HepG2 (cell line): ENCODE measurements around the gene NRSN2. TPM values are rescaled to one million over a fixed set of nuclear protein-coding genes. Genes with fewer than 3 reads are reported as not detected.
A peak's percentile ranks its signal among the peaks of the same experiment; 100 is the strongest.

Experiments used
- ARID4A ChIP-seq: sonication (generic); formaldehyde crosslinking; IDR thresholded peaks from 2 replicates; pipeline ENCODE4 v1.5.0; 2020; ENCODE audit warnings: mild to moderate bottlenecking, missing genetic modification reagents, borderline replicate concordance
- FOXK1 ChIP-seq: sonication (generic); formaldehyde crosslinking; IDR thresholded peaks from 2 replicates; pipeline ENCODE4 v1.4.0; 2020; ENCODE audit warnings: low read depth, missing genetic modification reagents, borderline replicate concordance
- HMGA1 ChIP-seq: sonication (generic); formaldehyde crosslinking; conservative IDR thresholded peaks from 2 replicates; pipeline ENCODE4 v1.4.0; 2020; ENCODE audit warnings: missing genetic modification reagents
- RNF2 ChIP-seq: fragments of 450-650 bp; conservative IDR thresholded peaks from 2 replicates; pipeline ENCODE4 v1.6.1; 2016; ENCODE audit warnings: low read depth
- SKI ChIP-seq: fragments of 450-650 bp; IDR thresholded peaks from one replicate; pipeline ENCODE4 v1.6.1; 2018; ENCODE audit warnings: mild to moderate bottlenecking; ENCODE audit not compliant: partially characterized antibody
- SYNCRIP ChIP-seq: fragments of 200-400 bp; formaldehyde crosslinking; IDR thresholded peaks from 2 replicates; pipeline ENCODE4 v1.6.1; 2018; ENCODE audit warnings: mild to moderate bottlenecking, low read depth, low read length; ENCODE audit not compliant: insufficient read depth
- THAP11 ChIP-seq: IDR thresholded peaks from 2 replicates; pipeline ENCODE4 v1.6.1; 2016; ENCODE audit warnings: missing biosample characterization, missing genetic modification reagents
- ZFP37 ChIP-seq: sonication (generic); formaldehyde crosslinking; IDR thresholded peaks from 2 replicates; pipeline ENCODE4 v1.4.0; 2020; ENCODE audit warnings: missing genetic modification reagents, borderline replicate concordance
- ZNF160 ChIP-seq: sonication (generic); formaldehyde crosslinking; IDR thresholded peaks from 2 replicates; pipeline ENCODE4 v1.8.0; 2022; ENCODE audit warnings: mild to moderate bottlenecking, inconsistent platforms, missing genetic modification reagents
- ZNF343 ChIP-seq: sonication (generic); formaldehyde crosslinking; IDR thresholded peaks from 2 replicates; pipeline ENCODE4 v1.4.0; 2020; ENCODE audit warnings: mild to moderate bottlenecking, missing genetic modification reagents
- ZNF431 ChIP-seq: sonication (generic); formaldehyde crosslinking; IDR thresholded peaks from 2 replicates; pipeline ENCODE4 v1.9.0; 2022; ENCODE audit warnings: missing genetic modification reagents, low read depth, mild to moderate bottlenecking, borderline replicate concordance
- ZNF546 ChIP-seq: sonication (generic); formaldehyde crosslinking; conservative IDR thresholded peaks from 2 replicates; pipeline ENCODE4 v1.8.1; 2023; ENCODE audit warnings: mild to moderate bottlenecking, missing genetic modification reagents
- ZNF550 ChIP-seq: sonication (generic); formaldehyde crosslinking; IDR thresholded peaks from 2 replicates; pipeline ENCODE4 v1.4.0; 2020; ENCODE audit warnings: mild to moderate bottlenecking, missing genetic modification reagents, borderline replicate concordance
- ZNF619 ChIP-seq: sonication (generic); formaldehyde crosslinking; IDR thresholded peaks from 2 replicates; pipeline ENCODE4 v1.4.0; 2020; ENCODE audit warnings: mild to moderate bottlenecking, missing genetic modification reagents
- ZNF644 ChIP-seq: IDR thresholded peaks from 2 replicates; pipeline ENCODE4 v1.6.1; 2016; ENCODE audit warnings: low read depth
- ZNF777 ChIP-seq: sonication (generic); formaldehyde crosslinking; IDR thresholded peaks from 2 replicates; pipeline ENCODE4 v1.4.0; 2020; ENCODE audit warnings: missing genetic modification reagents
- ZNF788 ChIP-seq: sonication (generic); formaldehyde crosslinking; IDR thresholded peaks from 2 replicates; pipeline ENCODE4 v1.5.0; 2020; ENCODE audit warnings: mild to moderate bottlenecking, missing genetic modification reagents, borderline replicate concordance
- ZSCAN22 ChIP-seq: sonication (generic); formaldehyde crosslinking; IDR thresholded peaks from 2 replicates; pipeline ENCODE4 v1.4.0; 2020; ENCODE audit warnings: mild to moderate bottlenecking, missing genetic modification reagents
- ZZZ3 ChIP-seq: sonication (generic); formaldehyde crosslinking; IDR thresholded peaks from 2 replicates; pipeline ENCODE4 v1.4.0; 2020; ENCODE audit warnings: missing genetic modification reagents, mild to moderate bottlenecking, borderline replicate concordance
- polyA plus RNA-seq, 8 experiments: library from polyadenylated mRNA; depleted of rRNA in 3 of 8; stranded (reverse) in 7 of 8; unstranded in 1 of 8; fragments of >200 nt; fragmentation: Illumina TruSeq in 4 of 8; extraction: Trizol in 4 of 8; gene quantifications; 2 replicates each; pipeline versions ENCODE4 v1.2.1 to v1.2.3, GENCODE V29; 2011 to 2016; ENCODE audit warnings: low read depth in 4 of 8, missing spikeins in 1 of 8, mixed read lengths in 1 of 8; ENCODE audit not compliant: insufficient read depth in 1 of 8
- total RNA-seq, 5 experiments: library from RNA; depleted of rRNA; stranded (reverse); fragments of >200 nt; fragmentation: Illumina TruSeq; extraction: Trizol; gene quantifications; 2 replicates each; pipeline ENCODE4 v1.2.3, GENCODE V29; 2016; ENCODE audit warnings: low read depth in 1 of 5
- TF ChIP-seq, protein P1 (sequence below): sonication (generic); formaldehyde crosslinking; IDR thresholded peaks from 2 replicates; pipeline ENCODE4 v1.5.1; 2020; ENCODE audit warnings: mild to moderate bottlenecking, moderate library complexity, missing genetic modification reagents
- TF ChIP-seq, protein P2 (sequence below): conservative IDR thresholded peaks from 2 replicates; pipeline ENCODE4 v1.6.1; 2018; ENCODE audit warnings: missing genetic modification reagents
- TF ChIP-seq, protein P3 (sequence below): sonication (generic); formaldehyde crosslinking; IDR thresholded peaks from 2 replicates; pipeline ENCODE4 v1.9.0; 2022; ENCODE audit warnings: missing genetic modification reagents, mild to moderate bottlenecking, borderline replicate concordance

The NRSN2 gene
- total and polyA plus RNA-seq, 2 of the 13 experiments (the other 11 are each of a cell fraction or from before 2014, with no cell fraction given), result 32.3 to 49.4 TPM

- TF ChIP-seq, protein P1, sequence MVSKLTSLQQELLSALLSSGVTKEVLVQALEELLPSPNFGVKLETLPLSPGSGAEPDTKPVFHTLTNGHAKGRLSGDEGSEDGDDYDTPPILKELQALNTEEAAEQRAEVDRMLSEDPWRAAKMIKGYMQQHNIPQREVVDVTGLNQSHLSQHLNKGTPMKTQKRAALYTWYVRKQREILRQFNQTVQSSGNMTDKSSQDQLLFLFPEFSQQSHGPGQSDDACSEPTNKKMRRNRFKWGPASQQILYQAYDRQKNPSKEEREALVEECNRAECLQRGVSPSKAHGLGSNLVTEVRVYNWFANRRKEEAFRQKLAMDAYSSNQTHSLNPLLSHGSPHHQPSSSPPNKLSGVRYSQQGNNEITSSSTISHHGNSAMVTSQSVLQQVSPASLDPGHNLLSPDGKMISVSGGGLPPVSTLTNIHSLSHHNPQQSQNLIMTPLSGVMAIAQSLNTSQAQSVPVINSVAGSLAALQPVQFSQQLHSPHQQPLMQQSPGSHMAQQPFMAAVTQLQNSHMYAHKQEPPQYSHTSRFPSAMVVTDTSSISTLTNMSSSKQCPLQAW (CRISPR knock-in tag), result no peak
- TF ChIP-seq ZNF343 (CRISPR knock-in tag), result 0 out of 2 replicates have a peak, but pooled peaks have one; percentile 41
- TF ChIP-seq THAP11, result no peak; the same call in 1 of the 2 replicates
- TF ChIP-seq, protein P2, sequence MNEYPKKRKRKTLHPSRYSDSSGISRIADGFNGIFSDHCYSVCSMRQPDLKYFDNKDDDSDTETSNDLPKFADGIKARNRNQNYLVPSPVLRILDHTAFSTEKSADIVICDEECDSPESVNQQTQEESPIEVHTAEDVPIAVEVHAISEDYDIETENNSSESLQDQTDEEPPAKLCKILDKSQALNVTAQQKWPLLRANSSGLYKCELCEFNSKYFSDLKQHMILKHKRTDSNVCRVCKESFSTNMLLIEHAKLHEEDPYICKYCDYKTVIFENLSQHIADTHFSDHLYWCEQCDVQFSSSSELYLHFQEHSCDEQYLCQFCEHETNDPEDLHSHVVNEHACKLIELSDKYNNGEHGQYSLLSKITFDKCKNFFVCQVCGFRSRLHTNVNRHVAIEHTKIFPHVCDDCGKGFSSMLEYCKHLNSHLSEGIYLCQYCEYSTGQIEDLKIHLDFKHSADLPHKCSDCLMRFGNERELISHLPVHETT (CRISPR knock-in tag), result no peak; the same call in 1 of the 2 replicates
- TF ChIP-seq ZSCAN22 (CRISPR knock-in tag), result no peak
- peak; percentile 65; the same call in 1 of the 2 replicates for TF ChIP-seq FOXK1 (CRISPR knock-in tag)
- no peak; the same call in 1 of the 2 replicates for TF ChIP-seq ZNF546
- no peak for TF ChIP-seq ZNF160 (CRISPR knock-in tag)
- no peak for TF ChIP-seq SKI
- no peak for TF ChIP-seq ZNF788 (CRISPR knock-in tag)
- TF ChIP-seq, protein P3, sequence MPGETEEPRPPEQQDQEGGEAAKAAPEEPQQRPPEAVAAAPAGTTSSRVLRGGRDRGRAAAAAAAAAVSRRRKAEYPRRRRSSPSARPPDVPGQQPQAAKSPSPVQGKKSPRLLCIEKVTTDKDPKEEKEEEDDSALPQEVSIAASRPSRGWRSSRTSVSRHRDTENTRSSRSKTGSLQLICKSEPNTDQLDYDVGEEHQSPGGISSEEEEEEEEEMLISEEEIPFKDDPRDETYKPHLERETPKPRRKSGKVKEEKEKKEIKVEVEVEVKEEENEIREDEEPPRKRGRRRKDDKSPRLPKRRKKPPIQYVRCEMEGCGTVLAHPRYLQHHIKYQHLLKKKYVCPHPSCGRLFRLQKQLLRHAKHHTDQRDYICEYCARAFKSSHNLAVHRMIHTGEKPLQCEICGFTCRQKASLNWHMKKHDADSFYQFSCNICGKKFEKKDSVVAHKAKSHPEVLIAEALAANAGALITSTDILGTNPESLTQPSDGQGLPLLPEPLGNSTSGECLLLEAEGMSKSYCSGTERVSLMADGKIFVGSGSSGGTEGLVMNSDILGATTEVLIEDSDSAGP, result no peak; the same call in 1 of the 2 replicates
- TF ChIP-seq ARID4A (CRISPR knock-in tag), result no peak
- TF ChIP-seq HMGA1 (CRISPR knock-in tag), result no peak
- peak; percentile 15; the same call in 1 of the 2 replicates for TF ChIP-seq ZNF431 (CRISPR knock-in tag)
- no peak for TF ChIP-seq SYNCRIP
- peak; percentile 96 for TF ChIP-seq ZNF777 (CRISPR knock-in tag)
- TF ChIP-seq ZFP37 (CRISPR knock-in tag), result peak; percentile 78; the same call in 1 of the 2 replicates
- no peak; the same call in 1 of the 2 replicates for TF ChIP-seq ZZZ3
- no peak for TF ChIP-seq RNF2
- TF ChIP-seq ZNF550 (CRISPR knock-in tag), result no peak
- no peak for TF ChIP-seq ZNF644 (CRISPR knock-in tag)
- TF ChIP-seq ZNF619 (CRISPR knock-in tag), result no peak
These were observed 20.2 kb upstream of the NRSN2 start (continued) for GRCh38 chr20:326645-327185.
